Measurements from ENCODE around the gene LINGO1. TPM values are rescaled to one million over a fixed set of nuclear protein-coding genes. Genes with fewer than 3 reads are reported as not detected.

The LINGO1 gene
- polyA plus RNA-seq, 1 of the 3 experiments (the other 2 are of a cell fraction) = 0.56 TPM

- H3K9ac ChIP-seq = no peak overlapping the region
- H3K36me3 ChIP-seq (replicated peaks in 1 of 2; ENCODE audit: control insufficient read depth in 1 of 2, insufficient read depth in 2 of 2, low read length in 1 of 2) = no peaks in the 10 kb centered on the region
- H4K20me1 ChIP-seq (ENCODE audit: insufficient read depth) = no peaks in the 10 kb centered on the region
- no peaks in the 10 kb centered on the region for H3K79me2 ChIP-seq (ENCODE audit: insufficient read depth)
- ChIA-PET POLR2A (no interaction called here), CTCF (interaction anchor here (1.9 to 5.8 kb wide), 2 partner anchors 14 to 201 kb away, joined by 4 to 44 read pairs; partner anchors contain the start of gene LINGO1)
- TF ChIP-seq USF1 (IDR thresholded peaks at IDR 0.05; ENCODE audit: borderline replicate concordance, low read depth) = no peak
- TF ChIP-seq YY1 (IDR thresholded peaks at IDR 0.05; ENCODE audit: low read depth) = no peak
- TF ChIP-seq GABPA (IDR thresholded peaks at IDR 0.05; ENCODE audit: low read depth) = no peak
- no peak for TF ChIP-seq FOXJ3 (CRISPR knock-in tag; IDR thresholded peaks at IDR 0.05)
- no peak for TF ChIP-seq SIN3A (IDR thresholded peaks at IDR 0.05; ENCODE audit: borderline replicate concordance, low read depth, low read length)
- TF ChIP-seq NFIC (IDR thresholded peaks at IDR 0.05; ENCODE audit: borderline replicate concordance) = no peak
- no peak overlapping the region for H2AFZ ChIP-seq (ENCODE audit: low read depth)
- no peak overlapping the region for H3K4me2 ChIP-seq
- no peak overlapping the region for H3K27ac ChIP-seq (ENCODE audit: low read depth in 2 of 2, low read length in 1 of 2)
- no peaks in the 10 kb centered on the region for H3K9me3 ChIP-seq
- H3K27me3 ChIP-seq (ENCODE audit: insufficient read depth) = no peaks in the 10 kb centered on the region
- no peak overlapping the region for H3K4me3 ChIP-seq (ENCODE audit: low read depth in 2 of 2, low read length in 1 of 2)
- H3K4me1 ChIP-seq (ENCODE audit: control insufficient read depth in 1 of 2, insufficient read depth in 2 of 2, low read depth in 1 of 2, low read length in 1 of 2) = peaks cover 0 to 33% of the 10 kb centered on the region in 2 experiments; a peak in 1 of 4 replicates
- H3K9me2 ChIP-seq = no peaks in the 10 kb centered on the region
- no peaks in the 10 kb centered on the region for H3F3A ChIP-seq (replicated peaks; ENCODE audit: insufficient read depth)
- peak; percentile 60 for DNase-seq
- 13% methylated on average over 1 of the region's 7 CpGs for WGBS (ENCODE audit: low lambda C conversion rate)
These were observed 12.4 kb downstream of the LINGO1 start for GRCh38 chr15:77620297-77620696.

DNA sequence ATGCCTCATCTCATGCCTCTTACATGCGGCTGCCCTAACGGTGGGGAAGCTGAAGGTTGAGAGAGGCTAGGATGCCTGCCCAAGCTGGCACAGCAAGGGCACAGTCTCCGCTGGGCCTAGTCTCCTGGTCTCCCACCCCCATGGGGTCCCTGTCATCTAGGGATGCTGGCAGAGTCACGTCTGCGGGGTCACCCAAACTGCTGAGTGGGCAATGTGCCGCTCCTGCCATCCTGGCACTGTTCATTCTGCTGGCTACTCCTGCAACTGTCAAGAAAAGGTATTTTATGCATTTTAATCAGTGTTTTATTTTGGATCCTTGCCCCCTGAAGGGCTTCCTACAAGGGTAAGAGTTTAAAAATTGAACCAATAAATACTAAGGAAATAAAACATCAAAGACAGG is 12.8 kb downstream of the LINGO1 start:
- no peaks in the 10 kb centered on the region for H4K20me1 ChIP-seq (ENCODE audit: insufficient read depth)
- 55% methylated on average over 6 of the region's 6 CpGs for WGBS (ENCODE audit: low lambda C conversion rate)
- H3K4me1 ChIP-seq (ENCODE audit: control insufficient read depth in 1 of 2, insufficient read depth in 2 of 2, low read depth in 1 of 2, low read length in 1 of 2) = peaks cover 0 to 33% of the 10 kb centered on the region in 2 experiments; a peak in 1 of 4 replicates

More for the DNA sequence above, 12.8 kb downstream of the LINGO1 start:
- ChIA-PET CTCF (interaction anchor here (1.9 to 5.8 kb wide), 2 partner anchors 14 to 202 kb away, joined by 4 to 44 read pairs; partner anchors contain the start of gene LINGO1), POLR2A (no interaction called here)
- H3F3A ChIP-seq (replicated peaks; ENCODE audit: insufficient read depth) = no peaks in the 10 kb centered on the region
- H3K4me2 ChIP-seq = no peak overlapping the region
- no peaks in the 10 kb centered on the region for H3K9me3 ChIP-seq
- H2AFZ ChIP-seq (ENCODE audit: low read depth) = no peak overlapping the region
- H3K4me3 ChIP-seq (ENCODE audit: low read depth in 2 of 2, low read length in 1 of 2) = no peak overlapping the region
- H3K27ac ChIP-seq (ENCODE audit: low read depth in 2 of 2, low read length in 1 of 2) = no peak overlapping the region
- no peak for DNase-seq
- no peaks in the 10 kb centered on the region for H3K79me2 ChIP-seq (ENCODE audit: insufficient read depth)
- H3K27me3 ChIP-seq (ENCODE audit: insufficient read depth) = no peaks in the 10 kb centered on the region
- TF ChIP-seq, protein P1, sequence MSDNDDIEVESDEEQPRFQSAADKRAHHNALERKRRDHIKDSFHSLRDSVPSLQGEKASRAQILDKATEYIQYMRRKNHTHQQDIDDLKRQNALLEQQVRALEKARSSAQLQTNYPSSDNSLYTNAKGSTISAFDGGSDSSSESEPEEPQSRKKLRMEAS (IDR thresholded peaks at IDR 0.05; ENCODE audit: low read depth) = no peak
- TF ChIP-seq PBX3 (IDR thresholded peaks at IDR 0.05) (no peak), FOXJ3 (CRISPR knock-in tag; IDR thresholded peaks at IDR 0.05) (no peak)
- H3K9ac ChIP-seq = no peak overlapping the region
- H3K9me2 ChIP-seq = no peaks in the 10 kb centered on the region
- no peaks in the 10 kb centered on the region for H3K36me3 ChIP-seq (replicated peaks in 1 of 2; ENCODE audit: control insufficient read depth in 1 of 2, insufficient read depth in 2 of 2, low read length in 1 of 2)

All from SK-N-SH (cell line).